NCI-H1105 (cell line): Measurements from ENCODE around the gene UQCR10.

ENCODE experiments used
- DNase-seq: peaks from one replicate; lab custom pipeline; 2025; lab: John Stamatoyannopoulos, UW

UQCR10 gene

DNA sequence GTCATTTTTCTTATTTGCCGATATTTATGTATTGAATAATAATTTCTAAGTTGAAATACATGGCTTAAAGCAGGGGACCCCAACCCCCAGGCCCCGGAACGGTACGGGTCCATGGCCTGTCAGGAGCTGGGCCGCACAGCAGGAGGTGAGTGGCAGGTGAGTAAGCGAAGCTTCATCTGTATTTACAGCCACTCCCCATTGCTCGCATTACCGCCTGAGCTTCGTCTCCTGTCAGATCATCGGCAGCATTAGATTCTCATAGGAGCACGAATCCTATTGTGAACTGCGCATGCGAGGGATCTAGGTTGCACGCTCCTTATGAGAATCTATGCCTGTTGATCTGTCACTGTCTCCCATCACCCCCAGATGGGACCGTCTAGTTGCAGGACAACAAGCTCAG, 4.9 kb upstream of the UQCR10 start:
- no peak for DNase-seq

DNA sequence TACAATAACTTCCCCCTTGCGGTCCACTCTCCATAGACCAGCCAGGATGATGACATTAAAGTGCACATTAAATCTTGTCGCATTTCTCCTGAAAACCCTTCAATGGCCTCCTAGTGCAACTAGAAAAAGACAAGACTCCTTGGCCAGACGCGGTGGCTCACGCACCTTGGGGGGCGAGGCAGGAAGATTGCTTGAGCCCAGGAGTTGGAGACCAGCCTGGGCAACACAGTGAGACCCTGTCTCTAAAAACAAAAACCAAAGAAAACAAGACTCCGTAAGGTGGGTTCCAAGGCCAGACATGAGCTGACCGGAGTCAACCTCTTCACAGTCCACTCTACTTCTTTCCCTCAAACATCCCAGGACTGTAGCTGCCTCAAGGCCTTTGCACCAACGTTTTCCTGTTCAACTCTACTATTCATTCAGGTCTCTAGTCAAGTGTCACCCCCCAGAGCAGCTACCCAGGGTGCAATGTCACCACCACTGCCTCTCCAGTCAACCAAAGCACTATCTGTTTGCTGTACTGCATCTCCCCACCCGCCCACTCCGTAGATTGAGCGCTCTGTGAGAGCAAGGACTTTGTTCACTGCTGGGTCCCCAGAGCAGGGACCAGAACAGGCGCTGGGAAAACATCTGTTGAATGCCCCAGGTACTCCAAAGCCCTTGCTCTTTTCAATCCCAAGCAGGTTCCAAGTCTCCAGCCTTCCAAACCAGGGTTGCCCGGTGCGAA, 1.1 kb upstream of the UQCR10 start:
- DNase-seq: peak; percentile 3

DNA sequence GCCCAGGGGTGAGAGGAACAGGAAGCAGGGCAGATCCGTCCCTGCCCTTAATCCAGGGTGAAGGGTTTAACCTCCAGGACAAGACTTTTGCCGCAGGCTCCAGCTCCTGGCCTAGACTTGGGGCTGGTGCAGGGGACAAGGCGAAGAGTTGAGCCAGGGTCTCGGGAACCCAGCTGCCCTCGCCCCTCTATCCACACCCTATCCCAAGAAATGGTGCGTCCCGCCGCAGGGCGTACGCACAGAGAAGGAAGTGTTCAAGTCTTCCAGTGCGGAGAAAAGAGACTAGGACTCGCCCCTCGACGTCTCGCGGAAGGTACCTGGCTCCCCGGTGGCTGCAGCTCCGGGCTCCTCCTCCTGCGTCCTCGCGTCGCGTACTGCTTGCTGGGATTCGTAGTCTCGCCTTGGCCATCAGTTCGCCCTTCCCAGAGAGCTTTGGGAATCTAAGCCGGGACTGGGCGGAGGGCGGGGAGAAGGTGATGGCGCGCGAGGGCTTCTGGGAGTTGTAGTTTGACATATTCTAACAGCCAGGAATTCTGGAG, 468 bp upstream of the UQCR10 start, which contains the start of gene ZMAT5:
Gene ZMAT5 (minus strand): TSS at position 376 of the 539 bp plus-strand sequence. CDS start 18,463 bp downstream, outside the sequence.
- DNase-seq: peak; percentile 95

DNA sequence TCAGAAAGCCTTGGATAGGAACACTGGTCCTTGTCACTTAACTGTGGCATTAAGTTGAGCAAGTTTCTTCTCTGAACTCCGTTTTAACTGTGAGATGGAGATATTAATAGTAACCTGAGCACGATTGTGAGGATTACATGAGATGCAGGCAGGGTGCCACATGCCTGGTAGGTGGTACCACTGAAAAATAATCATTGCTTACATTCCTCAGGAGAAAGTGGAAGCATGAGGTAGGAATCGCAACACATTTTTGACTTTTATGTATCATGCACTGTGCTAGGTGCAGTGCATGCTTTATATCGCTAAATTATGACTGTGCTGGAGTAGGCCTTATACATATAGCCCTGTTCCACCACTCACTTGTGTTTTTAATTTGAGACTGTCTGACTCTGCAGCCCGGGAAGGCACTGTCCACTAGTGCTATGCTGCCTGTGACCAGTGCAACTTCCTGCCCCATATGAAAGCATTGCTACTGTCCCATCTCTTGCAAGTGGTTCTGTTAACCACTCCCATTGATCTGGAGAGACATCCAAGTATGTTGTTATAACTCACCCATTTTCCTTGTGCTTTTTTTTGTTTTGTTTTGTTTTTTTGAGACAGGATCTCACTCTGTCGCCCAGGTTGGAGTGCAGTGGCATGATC, 1.0 kb downstream of the UQCR10 start:
- DNase-seq: no peak

DNA sequence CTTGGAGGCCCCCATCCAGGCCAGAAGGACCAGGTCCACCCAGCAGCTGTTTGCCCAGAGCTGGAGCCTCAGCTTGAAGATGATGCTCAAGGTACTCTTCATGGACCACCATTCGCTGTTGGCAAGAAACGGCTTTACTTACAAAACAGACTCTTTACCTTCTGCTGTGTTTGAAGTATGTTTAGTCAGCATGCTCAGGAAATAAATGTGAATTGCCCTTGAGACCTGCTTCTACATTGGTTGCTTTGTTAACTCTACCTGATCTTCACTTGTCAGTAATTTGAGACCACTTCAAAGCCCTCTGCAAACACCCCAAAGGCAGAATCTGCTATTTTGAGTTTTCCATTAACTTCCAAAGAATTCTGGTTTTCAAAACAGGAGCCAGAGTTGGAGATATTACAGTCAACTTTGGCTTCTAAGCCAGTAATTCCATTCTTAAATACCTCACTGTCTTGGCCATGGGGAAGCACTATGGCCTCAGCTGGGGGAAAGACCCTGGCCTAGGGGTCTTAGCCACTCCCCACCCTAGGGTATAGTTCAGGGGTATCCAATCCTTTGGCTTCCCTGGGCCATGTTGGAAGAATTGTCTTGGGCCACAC, 2.7 kb downstream of the UQCR10 start:
- DNase-seq: no peak

DNA sequence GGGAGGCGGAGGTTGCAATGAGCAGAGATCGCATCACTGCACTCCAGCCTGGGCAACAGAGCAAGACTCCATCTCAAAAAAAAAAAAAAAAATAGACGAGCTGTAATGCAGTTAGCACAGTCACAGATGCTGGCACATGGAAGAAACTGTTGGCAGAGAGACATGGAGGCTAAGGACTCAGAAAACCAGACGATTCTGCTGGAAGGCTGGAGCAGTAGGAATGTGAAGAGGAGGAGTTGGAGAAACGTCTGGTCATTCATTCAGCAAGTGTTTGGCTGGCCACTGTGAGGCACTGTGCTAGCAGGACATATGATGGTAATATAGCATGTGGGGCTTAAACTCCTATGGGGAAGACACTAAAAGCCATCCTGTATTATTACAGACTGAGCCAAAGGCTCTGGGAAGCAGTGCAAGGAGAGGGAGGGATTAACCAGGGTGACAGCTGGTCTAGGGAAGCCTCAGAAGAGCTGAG, 5.0 kb downstream of the UQCR10 start:
- no peak for DNase-seq

DNA sequence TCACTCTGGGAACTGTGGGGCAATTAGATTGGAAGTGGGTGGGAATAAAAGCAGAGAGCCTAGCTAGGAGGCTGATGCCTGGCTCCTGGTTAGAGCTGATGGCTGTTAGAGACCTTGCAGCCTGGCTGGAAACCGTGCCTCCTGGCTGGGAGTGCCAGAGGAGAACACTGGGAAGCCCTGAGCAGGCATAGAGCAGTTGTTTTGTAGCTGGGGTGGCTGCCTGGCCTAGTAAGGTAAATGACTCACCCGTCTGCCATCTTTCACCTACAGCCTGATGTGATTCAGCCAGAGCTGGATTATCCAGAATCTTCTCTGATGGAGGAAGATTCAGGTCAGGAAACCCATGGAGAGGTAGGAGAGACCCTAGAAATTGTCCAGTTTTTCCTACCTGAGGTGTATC, 6.1 kb downstream of the UQCR10 start:
- no peak for DNase-seq

DNA sequence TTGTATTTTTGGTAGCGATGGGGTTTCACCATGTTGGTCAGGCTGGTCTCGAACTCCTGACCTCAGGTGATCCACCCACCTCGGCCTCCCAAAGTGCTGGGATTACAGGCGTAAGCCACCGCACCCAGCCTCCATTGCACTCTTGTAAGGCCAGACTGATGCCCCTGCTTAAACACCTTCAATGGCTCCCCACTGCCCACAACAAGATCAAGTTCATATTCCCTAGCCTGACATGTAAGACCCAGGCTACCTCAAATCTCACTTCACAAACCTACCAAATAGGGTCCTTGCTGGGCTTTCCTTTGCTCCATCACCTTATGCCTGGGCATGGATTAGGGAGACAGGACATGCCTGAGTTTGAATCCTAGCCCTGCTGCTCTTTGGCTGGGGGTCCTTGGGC, 13.1 kb downstream of the UQCR10 start:
- no peak for DNase-seq

DNA sequence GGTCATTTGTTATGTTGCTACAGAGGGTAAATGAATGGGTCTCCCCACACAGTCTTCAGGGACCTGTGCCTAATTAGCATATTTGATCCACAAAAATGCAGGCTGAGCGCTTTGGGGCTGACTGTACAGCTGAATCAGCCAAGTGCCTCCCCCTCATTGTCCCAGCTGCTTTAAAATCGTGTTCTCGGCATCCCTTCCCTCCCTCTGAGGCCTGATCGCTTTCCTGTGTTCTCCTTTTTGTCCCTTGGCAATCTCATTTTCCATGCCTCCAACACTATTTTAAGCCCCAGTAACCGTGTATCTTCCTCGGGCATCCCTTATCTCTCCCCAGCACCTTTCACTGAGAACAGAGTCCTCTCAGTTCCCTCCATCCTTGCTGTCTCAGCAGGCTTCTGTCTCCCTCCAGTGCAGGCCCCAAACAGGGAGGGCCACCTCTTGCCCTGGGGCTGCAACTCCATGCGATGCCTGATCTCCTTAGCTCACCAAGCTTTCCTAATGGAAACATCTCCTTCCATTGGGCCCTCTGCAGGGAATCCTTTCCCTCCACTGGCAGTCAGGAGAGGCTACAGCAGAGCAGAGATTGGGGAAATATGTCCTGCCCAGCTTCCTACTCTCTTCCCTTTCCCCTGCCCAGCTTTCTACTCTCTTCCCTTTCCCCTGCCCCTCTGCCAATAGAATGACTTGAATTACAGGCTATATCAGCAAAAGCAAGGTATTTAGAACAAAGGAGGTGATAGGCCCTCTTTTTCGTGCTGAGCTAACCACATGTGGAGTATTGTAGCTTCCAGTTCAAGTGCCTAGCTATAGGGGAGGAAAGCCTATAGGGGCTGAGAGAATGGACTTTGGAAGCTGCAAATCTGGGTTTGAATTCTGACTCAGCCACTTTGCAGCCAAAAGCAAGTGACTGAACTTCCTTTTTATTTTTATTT, 13.8 kb downstream of the UQCR10 start:
- no peak for DNase-seq

DNA sequence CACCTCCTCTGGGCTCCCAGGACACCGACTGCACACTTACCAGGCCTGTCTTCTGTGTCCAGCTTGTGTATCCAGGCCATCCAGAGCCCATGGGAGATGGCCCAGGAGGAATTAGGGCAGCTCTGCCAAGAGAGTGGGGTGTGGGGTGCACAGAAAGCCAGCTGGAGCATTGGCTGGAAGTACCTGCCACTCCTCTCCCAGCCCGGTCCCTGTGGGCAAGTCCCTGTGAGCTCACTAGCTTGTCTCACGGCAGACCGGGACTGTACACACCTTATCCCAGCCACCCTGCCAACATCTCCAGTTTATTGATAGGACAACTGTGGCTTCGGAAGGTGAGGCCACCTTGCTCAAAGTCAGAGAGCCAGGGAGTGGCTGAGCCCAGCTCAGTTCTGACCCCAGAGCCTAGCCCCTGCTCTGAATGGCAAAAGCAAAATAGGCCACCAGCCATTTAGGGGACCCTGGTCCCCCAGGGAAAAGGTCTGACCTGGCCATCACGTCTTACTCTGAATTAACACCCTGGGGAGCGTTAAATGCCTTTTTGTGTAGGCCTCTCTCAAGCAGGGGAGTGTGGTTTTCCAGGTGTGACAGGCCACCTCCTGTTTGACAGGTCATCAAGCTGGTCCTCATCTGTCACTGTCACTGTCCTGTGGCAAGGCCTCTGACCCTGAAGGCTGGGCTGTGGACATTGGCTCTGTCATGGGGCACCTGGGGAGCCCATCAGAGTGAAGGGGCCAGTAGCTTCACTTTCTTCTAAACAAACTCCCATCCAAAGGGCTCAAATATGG, 15.1 kb downstream of the UQCR10 start:
- DNase-seq: no peak

DNA sequence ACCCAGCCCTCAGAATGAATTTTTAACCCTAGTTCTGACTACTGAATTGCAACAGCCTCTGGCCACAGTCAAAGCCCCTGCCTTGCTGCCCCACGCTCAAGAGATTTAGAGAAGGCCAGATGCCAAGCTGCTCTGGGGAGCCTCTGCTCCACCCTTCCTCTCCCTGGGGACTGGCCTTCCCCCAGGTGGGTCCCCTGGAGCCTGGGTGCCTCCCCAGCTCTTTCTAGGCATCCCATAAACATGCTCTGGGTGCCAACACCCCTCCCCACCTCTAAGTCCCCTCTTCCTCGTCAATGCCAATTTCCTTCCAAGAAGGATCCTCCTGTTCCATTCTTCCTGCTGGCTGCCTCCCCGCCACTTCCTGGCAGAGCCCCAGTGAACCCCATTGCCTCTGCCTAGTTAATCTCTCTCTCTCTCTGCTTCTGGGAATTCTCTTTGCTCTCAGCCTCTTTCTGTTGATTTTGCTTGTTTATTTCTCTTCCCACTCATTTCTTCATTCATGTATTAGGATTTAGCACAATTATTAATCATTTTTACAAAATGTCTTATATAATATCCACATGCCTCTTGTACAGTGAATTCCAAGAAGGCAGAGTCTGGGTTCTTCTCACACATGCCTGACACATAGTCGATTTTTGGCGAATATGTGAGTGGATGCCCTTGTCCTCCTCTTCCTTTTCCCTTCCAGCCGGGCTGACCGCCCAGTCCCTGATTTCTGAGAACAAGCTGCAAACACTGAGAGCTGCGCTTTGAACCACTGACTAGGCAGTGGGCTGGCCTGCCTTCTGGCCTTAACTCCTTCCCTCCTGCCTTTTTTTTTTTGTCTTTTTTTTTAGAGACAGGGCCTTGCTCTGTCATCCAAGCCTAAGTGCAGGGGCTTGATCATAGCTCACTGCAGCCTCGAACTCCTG, 17.5 kb downstream of the UQCR10 start:
- no peak for DNase-seq

DNA sequence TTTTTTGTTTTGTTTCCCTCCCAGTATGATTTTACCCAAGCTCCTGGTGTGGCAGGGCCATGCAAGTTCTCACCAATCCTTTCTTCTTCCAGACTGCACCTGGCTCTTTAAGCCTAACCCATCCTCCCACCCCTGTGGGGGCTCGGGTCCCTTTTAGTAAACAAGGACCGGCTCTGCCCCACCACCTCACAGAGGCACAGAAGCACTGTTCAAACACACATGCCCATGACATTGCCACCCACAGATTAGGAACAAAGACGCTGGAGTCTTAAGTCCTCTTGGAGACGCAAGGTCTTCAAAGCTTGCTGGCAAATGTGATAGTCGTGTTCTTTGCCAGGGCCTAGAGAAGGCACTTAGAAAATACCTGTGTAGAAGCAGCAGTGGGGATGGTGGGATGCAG, 18.9 kb downstream of the UQCR10 start:
- no peak for DNase-seq

DNA sequence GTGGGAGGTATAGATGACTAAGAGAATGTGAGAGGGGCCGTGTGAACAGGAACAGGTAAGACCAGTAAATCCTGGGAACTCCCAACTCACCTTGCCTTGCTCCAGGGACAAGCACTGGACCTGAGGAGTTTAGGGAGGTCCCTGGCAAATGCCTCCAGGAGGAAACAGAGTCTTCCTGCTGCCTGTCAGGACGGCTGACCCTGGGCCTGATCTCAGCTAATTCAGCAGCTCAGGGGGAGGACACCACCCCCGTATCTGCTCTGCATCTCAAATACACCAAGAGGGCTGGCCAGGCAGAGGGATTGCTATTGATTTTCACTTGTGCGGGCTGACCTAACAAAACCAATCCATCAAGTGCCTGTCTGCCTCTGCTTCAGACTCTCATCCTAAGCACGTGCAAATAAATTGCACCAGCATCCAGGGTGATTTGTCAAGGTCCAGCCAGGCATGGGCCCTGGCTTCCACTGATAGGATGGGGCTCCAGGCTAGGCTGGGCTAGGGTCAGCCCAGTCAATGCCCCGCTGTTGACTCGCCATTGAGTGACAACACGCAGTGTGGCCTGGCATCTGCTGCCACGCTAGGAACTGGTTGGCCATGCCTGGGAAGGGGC, 20.3 kb downstream of the UQCR10 start:
- DNase-seq: no peak

DNA sequence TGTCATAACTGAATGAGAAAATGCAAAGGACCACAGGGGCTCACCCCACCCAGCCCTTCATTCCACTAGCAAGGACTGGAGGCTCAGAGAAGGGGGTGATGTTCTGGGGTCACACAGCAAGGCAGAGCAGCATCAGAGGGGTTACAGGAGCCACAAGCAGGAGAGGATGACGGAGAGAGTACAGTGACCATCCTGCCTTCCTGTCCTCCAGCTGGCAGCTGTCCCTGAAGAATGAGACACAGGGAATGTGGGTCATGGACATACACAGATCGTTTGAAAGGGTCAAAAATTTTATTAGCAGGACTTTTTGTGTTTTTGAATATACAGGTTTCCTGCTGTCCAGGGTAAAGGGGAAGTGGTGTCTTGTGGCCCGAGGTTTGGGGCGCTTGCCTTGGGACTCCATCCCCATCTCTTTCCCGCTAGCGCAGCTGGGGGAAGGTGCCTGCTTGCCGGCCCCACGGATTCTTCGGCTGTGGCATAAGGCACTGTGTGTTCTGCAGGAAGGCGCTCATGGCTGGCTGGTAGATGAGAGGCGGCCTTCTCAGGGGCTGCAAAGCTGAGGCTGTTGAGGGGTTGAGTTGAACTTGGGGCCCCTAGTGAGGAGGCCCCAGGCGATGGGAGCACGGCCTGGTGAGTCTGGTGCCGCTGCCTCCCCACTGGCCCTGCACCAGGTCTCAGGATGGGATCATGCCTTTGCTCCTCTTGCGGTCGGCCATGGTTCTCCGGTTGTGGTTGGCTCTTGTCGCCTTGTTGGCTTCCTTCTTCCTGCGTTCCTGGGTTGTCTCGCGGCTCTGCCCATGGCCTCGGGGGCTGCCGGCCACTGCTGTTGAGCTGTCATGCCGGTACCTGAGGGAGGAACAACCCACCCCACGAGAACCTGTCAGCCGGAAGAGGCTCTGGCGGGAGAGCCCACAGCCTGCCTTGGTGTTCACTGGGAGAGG, 21.4 kb downstream of the UQCR10 start:
- no peak for DNase-seq

DNA sequence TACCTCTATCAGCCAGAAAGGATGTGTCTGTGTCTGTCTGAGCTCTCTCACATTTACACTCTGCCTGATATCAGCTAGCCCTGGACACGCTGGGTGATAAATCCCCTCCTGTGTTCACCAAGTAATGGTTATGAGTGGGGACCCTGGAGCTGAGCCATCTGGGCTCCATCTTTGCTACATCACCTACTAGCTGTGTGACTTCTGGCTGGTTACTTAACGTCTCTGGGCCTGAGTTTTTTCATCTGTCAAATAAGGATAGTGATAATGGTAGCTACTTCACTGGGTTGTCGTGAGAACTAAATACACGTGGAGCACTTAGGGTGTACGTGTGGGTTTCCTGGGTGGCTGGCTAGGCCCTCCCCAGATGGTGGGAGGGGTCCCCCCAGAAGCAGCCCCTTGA, 22.9 kb downstream of the UQCR10 start:
- DNase-seq: no peak

DNA sequence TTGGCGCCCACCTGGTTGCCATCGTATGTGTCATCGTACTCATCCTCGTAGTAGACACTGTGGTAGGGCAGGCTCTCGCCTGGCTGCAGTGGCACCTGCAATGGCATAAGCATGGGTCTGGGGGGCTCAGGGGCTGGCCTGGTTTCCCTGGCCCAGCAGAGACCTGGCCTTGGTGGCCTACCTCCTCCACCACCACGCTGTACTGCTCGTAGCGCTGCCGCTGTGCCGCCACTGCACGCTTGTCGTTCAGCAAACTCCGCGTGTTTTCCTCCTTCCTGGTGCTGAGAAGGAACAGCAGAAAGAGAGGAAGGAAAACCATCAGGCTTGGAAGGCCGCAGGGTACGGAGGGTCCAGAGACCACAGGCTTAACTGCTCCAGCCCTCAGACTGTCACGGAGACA, 26.2 kb downstream of the UQCR10 start:
- no peak for DNase-seq

DNA sequence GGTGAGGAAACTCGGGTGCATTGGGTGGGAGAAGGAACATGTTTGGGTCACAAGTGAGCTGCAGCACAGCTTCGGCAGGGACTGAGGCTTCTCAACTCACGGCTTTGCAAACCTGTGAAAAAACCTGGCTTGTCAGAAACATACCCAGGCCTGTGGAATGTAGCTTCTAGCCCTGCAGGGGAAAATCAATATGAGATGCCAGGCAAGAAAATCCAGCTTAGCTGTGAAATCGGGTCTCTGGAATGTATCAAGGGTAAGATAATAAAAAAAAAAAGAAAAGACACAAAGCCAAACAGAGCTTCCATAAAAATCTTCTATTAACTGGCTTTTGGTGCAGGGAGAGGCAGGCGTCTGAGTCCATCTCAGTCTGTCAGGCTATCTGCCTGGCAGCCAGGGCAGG, 28.5 kb downstream of the UQCR10 start:
- DNase-seq: no peak

DNA sequence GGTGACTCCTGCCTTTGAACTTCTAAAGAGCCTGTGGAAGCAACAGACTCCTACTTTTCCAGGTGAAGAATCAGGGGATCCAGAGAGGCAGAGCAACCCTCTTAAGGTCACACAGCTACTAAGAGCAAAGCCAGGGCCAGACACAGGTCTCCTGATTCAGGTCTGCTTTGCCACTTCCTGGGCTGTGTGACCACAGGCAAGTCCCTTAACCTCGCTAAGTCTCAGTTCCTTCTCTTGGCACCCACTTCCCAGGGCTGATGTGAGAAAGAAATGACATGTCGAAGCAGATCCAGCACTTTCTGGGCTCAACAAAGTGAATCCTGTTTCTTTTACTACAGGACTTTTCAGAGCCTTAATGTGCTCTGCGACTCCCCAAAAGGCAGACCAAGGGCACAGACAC, 30.2 kb downstream of the UQCR10 start:
- DNase-seq: no peak
